Sigmoid colon (tissue), 7 donors: Measurements from ENCODE around the gene KLK7. TPM values are rescaled to one million over a fixed set of nuclear protein-coding genes. Genes with fewer than 3 reads are reported as not detected.

Experiments
- DNase-seq: peaks from one replicate; pipeline ENCODE4 v3.0.0-alpha.2; 2019
- H3K27ac ChIP-seq, 4 donors: fragments of 200-600 bp; sonication (generic); one replicate each; pipeline ENCODE4 v1.5.1; 2016 to 2019; ENCODE audit warnings: mild to moderate bottlenecking in 1 of 4
- H3K27me3 ChIP-seq, 3 donors: fragments of 200-600 bp; sonication (generic); one replicate each; pipeline ENCODE4 v1.5.1; 2019; ENCODE audit warnings: mild to moderate bottlenecking in 1 of 3
- H3K36me3 ChIP-seq, 4 donors: fragments of 200-600 bp; sonication (generic); one replicate each; pipeline ENCODE4 v1.5.1; 2016 to 2019
- H3K4me1 ChIP-seq, 4 donors: fragments of 200-600 bp; sonication (generic); one replicate each; pipeline ENCODE4 v1.5.1; 2017 to 2019
- H3K4me3 ChIP-seq, 4 donors: fragments of 200-600 bp; sonication (generic); one replicate each; pipeline ENCODE4 v1.5.1; 2017 to 2019; ENCODE audit warnings: mild to moderate bottlenecking in 2 of 4, moderate library complexity in 1 of 4
- H3K9me3 ChIP-seq, 4 donors: fragments of 200-600 bp in 3 of 4; sonication (generic) in 3 of 4; one replicate each; pipeline versions ENCODE4 v1.5.1 to v1.6.1; 2013 to 2019
- EP300 ChIP-seq, 4 donors: sonication (generic); formaldehyde crosslinking; IDR thresholded peaks; one replicate each; pipeline ENCODE4 v1.6.1; 2017; ENCODE audit warnings: antibody characterized with exemption in 4 of 4
- POLR2A ChIP-seq, 2 donors: fragments of 450-650 bp; IDR thresholded peaks; one replicate each; pipeline ENCODE4 v1.6.1; 2016; ENCODE audit warnings: antibody characterized with exemption in 2 of 2, mild to moderate bottlenecking in 2 of 2, moderate library complexity in 2 of 2
- POLR2AphosphoS5 ChIP-seq, 4 donors: sonication (generic); formaldehyde crosslinking; IDR thresholded peaks; one replicate each; pipeline ENCODE4 v1.6.1; 2017; ENCODE audit warnings: antibody characterized with exemption in 4 of 4
- WGBS, 2 donors: extraction: QIAGEN DNeasy Blood & Tissue Kit; methylation state at CpG; one replicate each; pipeline ENCODE4 v1.1.7; 2013; 5-methylcytosine and 5-hydroxymethylcytosine counted together
- intact Hi-C: fragments of 100-400 bp; cut with DNase I; formaldehyde crosslinking; loops from one replicate; pipeline ENCODE4 v1.15.1; 2023
- polyA plus RNA-seq, 3 donors: library from polyadenylated mRNA; stranded (reverse); fragments of 200-250 nt; gene quantifications; one replicate each; pipeline ENCODE4 v1.2.3, GENCODE V29; 2013
- total RNA-seq, 4 donors: library from RNA; depleted of rRNA; stranded (reverse); fragments of >200 nt; gene quantifications; one replicate each; pipeline ENCODE4 v1.1.0, GENCODE V29; 2016
- TF ChIP-seq, protein P1 (sequence below), 4 experiments: fragments of 450-650 bp in 3 of 4; fragments of 200-600 bp in 1 of 4; IDR thresholded peaks; one replicate each; pipeline ENCODE4 v1.5.1; 2016 to 2019; ENCODE audit warnings: antibody characterized with exemption in 4 of 4, mild to moderate bottlenecking in 3 of 4, moderate library complexity in 2 of 4
- donor health status: healthy with polysubstance abuse.
- donor health status: Bipolar disorder and iron deficiency.
- donor health status: healthy.

Gene KLK7
- total and polyA plus RNA-seq, 7 donors = not detected

DNA sequence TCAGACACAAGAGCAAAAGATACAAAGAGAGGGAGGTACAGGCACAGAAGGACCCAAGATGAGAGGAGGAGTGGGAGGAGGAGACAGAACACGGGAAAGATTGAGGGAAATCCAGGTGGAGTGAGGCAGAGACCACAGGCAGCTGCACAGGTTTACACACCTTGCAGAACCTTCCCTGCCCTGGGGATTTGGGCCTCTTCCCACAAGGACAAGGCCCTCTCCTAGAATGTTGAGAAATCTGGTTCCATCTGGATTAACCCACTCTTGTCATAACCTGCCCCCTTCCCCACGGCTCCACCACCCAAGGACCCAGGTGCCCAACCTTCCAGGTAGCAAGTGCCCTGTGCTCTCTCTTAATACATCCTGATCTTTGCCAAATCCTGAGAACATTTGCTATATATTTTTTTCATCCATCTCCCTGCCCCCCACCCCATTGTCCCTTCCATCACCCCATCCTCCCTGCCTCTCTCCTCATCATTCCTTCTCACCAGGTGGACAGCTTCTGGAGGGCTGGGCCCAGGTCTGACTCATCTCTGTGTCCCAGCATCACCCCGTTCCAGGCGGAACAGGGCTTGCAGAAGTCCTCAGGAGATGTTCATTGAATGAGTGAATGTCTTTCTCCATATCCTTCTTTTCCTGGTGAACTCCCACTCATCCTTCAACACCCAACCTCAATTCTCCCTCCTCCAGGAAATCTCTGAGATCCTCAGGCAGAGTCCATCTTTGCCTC, 26.5 kb upstream of the KLK7 start:
- TF ChIP-seq, protein P1, sequence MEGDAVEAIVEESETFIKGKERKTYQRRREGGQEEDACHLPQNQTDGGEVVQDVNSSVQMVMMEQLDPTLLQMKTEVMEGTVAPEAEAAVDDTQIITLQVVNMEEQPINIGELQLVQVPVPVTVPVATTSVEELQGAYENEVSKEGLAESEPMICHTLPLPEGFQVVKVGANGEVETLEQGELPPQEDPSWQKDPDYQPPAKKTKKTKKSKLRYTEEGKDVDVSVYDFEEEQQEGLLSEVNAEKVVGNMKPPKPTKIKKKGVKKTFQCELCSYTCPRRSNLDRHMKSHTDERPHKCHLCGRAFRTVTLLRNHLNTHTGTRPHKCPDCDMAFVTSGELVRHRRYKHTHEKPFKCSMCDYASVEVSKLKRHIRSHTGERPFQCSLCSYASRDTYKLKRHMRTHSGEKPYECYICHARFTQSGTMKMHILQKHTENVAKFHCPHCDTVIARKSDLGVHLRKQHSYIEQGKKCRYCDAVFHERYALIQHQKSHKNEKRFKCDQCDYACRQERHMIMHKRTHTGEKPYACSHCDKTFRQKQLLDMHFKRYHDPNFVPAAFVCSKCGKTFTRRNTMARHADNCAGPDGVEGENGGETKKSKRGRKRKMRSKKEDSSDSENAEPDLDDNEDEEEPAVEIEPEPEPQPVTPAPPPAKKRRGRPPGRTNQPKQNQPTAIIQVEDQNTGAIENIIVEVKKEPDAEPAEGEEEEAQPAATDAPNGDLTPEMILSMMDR (IDR thresholded peaks at IDR 0.05) = no peak
- TF ChIP-seq EP300 (IDR thresholded peaks at IDR 0.05) (no peak), POLR2AphosphoS5 (IDR thresholded peaks at IDR 0.05) (no peak), POLR2A (IDR thresholded peaks at IDR 0.05) (no peak)
- H3K4me3 ChIP-seq = no peak overlapping the region
- intact Hi-C loops = no loop called here
- no peaks in the 10 kb centered on the region for H3K9me3 ChIP-seq
- WGBS, 2 donors = 60 to 78% methylated on average over 4 of the region's 4 CpGs
- peak; percentile 20 for DNase-seq
- no peaks in the 10 kb centered on the region for H3K36me3 ChIP-seq
- peaks cover 0 to 64% (median 30%) of the 10 kb centered on the region in 3 donors for H3K27me3 ChIP-seq
- no peak overlapping the region for H3K27ac ChIP-seq
- H3K4me1 ChIP-seq = no peaks in the 10 kb centered on the region

DNA sequence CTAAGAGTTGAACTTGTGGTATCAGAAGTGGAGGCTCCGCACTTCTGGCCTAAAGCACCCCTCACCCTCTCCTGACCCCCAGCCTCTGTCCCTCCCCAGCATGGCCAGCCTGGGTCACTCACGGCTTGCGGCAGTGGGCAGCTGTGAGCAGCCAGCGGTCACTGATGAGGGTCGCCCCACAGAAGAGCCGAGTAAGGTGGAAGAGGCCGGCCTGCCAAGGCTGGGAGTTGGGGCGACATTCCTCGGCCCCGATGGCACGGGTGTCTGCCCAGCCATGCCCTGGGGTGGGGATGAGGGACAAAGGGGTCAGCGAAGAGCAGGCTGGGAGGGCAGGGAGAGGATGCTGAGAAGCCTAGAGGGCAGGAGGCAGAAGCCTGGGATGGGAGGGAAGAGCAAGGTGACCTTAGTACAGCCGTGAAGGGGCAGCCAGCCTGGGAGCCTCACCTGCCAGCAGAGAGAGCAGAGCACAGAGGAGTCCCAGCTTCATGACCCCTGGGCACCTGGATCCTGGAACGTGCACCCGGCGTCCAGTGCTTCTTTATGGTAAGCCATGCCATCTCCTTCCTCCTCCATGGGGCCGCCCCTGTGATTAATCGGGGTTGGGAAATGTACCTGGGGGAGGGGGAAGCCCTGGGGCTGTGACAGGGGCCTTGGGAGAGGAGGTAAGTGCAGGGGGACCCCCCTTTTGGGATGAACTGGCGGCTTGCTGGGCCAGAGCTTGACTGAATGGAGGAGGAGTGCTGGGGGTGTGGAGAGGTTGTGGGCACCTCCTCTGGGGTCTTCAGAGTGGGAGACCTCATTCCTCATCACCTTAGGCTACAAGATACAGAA, 25.6 kb upstream of the KLK7 start:
- Histone ChIP-seq H3K9me3 (no peaks in the 10 kb centered on the region), H3K4me1 (no peaks in the 10 kb centered on the region), H3K27ac (no peak overlapping the region), H3K27me3 (peaks cover 0 to 55% (median 21%) of the 10 kb centered on the region in 3 donors), H3K4me3 (no peak overlapping the region), H3K36me3 (no peaks in the 10 kb centered on the region)
- 72 to 74% methylated on average over 19 of the region's 19 CpGs for WGBS, 2 donors
- DNase-seq = peak; percentile 44
- TF ChIP-seq, protein P1 (IDR thresholded peaks at IDR 0.05) = no peak
- intact Hi-C loops = no loop called here

DNA sequence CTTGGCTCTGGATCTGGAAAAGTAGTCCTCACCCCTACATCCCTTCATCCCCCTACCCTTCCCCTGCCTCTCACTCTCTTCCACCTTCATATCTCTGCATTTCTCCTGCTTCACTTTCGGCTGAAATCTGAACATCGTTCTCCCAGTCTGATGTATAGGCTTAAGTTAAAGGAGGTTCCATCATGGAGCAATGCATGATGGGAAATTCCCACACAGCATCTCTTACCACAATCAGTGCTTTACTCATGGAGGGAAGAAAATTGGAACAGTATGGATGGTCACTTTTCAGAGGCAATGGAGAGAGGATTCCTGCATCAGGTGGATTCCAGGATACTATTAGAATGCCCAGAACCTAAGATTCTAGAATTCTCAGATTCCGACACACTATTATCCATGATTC, 23.8 kb upstream of the KLK7 start:
- TF ChIP-seq, protein P1 (IDR thresholded peaks at IDR 0.05) = no peak
- no peak for TF ChIP-seq EP300 (IDR thresholded peaks at IDR 0.05)
- TF ChIP-seq POLR2AphosphoS5 (IDR thresholded peaks at IDR 0.05) = no peak
- no peak for TF ChIP-seq POLR2A (IDR thresholded peaks at IDR 0.05)
- Histone ChIP-seq H3K27me3 (peaks cover 0 to 53% (median 30%) of the 10 kb centered on the region in 3 donors), H3K27ac (no peak overlapping the region), H3K9me3 (no peaks in the 10 kb centered on the region), H3K36me3 (no peaks in the 10 kb centered on the region), H3K4me1 (no peaks in the 10 kb centered on the region), H3K4me3 (no peak overlapping the region)
- DNase-seq = no peak
- 76 to 85% methylated on average over 3 of the region's 3 CpGs for WGBS, 2 donors
- intact Hi-C loops = no loop called here

DNA sequence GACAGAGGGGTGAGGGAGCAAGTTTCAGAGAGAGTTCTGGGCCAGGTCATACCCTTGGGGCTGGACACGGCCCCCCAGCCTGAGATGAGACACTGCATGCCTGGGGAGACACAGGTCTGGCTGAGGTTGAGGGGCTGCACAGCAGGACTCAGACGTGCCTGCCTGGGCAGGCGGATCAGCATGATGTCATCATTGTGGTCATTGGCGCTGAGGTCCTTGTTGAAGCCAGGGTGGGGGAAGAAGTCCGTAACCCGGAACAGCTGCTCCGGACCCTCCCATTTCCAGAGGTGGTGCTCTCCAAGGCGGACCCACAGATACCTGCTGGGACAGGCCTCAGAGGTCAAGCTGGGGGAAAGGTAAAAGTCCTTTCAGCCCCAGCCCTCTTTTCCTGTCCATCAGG, 22.7 kb upstream of the KLK7 start:
- peak; percentile 38 for DNase-seq
- Histone ChIP-seq H3K4me3 (no peak overlapping the region), H3K27ac (no peak overlapping the region), H3K36me3 (no peaks in the 10 kb centered on the region), H3K9me3 (no peaks in the 10 kb centered on the region), H3K27me3 (peaks cover 0 to 60% (median 39%) of the 10 kb centered on the region in 3 donors), H3K4me1 (no peaks in the 10 kb centered on the region)
- 43 to 59% methylated on average over 8 of the region's 8 CpGs for WGBS, 2 donors
- intact Hi-C loops = no loop called here
- no peak for TF ChIP-seq EP300 (IDR thresholded peaks at IDR 0.05)
- TF ChIP-seq, protein P1 (IDR thresholded peaks at IDR 0.05) = no peak
- TF ChIP-seq POLR2A (IDR thresholded peaks at IDR 0.05) = no peak
- TF ChIP-seq POLR2AphosphoS5 (IDR thresholded peaks at IDR 0.05) = no peak
